Skeletal muscle cell (primary cell): ENCODE measurements around the gene C1QTNF1.

Source experiments
- DNase-seq: peaks from one replicate; pipeline ENCODE4 v3.0.0-alpha.2; 2010; ENCODE audit warnings: low read depth
- H3K4me3 ChIP-seq: 2 replicates; pipeline ENCODE4 v1.5.1; 2011; ENCODE audit warnings: low read depth, mild to moderate bottlenecking, control low read depth, low read length, moderate library complexity

Gene C1QTNF1

GRCh38 chr17:79002796-79003593 lies 21.0 kb upstream of the C1QTNF1 start:
- no peak for DNase-seq
- H3K4me3 ChIP-seq = no peak overlapping the region

- DNase-seq = no peak
- H3K4me3 ChIP-seq = no peak overlapping the region
Observed at GRCh38 chr17:79003661-79004411, 20.1 kb upstream of the C1QTNF1 start.

DNA sequence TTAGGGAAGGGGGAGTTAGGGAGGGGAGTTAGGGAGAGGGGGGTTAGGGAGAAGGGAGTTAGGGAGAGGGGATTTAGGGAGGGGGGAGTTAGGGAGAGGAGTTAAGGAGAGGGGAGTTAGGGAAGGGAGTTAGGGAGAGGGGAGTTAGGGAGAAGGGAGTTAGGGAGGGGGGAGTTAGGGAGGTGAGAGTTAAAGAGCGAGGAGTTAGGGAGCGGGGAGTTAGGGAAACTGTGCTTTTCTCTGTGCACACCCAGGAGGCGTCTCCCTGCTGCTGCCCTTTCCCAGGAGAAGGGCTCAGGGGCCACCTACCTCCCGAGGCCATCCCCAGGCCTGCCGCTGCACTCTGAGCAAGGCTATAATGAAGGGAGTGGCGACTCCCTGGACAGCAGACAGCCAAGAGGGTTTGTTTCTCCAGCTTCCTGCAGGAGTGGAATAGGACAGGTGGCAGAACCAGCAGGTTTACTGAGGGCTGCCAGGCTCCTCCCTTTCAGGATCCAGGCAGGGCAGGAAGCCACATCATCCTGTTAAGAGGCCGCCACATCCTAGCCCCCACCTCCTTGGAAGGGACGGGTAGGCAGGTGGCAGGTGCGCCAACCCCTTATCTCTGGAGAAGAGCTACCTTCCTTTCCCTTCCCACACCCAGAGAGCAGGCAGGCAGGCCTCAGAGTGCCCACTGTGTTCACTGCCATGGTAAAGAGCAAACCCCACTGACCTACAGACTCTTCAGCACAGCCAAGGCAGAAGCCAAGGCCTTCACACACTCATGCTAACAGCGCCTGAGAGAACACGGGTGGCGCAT lies 18.7 kb upstream of the C1QTNF1 start:
- DNase-seq = no peak
- H3K4me3 ChIP-seq = no peak overlapping the region

DNA sequence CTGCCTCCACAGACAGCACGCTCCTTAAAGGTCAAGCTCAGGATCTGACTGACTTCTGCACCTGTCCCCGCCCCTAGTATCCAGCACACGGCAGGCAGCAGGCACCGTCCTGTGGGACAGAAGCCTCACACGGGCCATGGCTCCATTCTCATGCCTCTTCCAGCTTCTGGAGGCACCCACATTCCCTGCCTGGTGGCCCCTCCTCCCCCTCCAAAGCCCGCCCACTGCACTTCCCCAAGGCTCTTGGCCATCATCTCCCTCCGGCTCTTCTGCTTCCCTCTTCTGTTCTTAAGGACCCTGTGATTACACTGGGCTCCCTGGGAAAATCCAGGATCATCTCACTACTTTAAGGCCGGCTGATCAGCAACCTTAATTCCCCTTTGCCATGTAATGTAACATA lies 17.9 kb upstream of the C1QTNF1 start:
- no peak overlapping the region for H3K4me3 ChIP-seq
- DNase-seq = no peak

DNA sequence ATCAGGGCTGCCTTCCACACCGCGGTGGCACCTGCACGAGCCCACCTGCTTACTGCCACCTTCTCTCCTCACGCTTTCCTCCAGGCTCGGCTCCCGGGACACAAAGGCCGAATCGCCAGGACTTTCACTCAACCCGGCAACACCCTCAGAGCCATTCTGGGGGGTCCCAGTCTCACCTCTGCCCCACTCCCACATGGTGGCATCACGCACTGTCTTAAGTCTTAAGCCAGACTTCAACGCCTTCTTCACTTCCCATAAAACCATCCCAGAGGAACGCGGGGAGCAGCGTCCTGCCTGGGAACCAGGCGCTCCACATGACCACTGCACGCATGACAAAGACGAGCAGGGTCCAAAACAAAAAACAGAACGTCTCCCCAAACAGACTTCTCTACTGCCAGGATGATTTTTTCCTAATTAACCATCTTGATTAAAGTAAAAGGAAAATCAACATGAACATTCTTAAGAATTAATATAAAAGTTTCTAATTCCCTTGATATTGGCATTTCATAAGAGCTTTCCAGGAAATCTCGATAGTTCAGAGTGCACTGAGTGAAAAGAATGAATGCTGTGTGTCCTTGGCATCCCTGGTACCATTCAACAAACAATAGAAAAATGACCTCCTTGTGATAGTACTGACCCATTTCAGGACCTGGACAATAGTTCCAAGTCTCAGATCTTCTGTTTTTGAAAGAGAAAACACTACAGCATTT lies 17.0 kb upstream of the C1QTNF1 start:
- DNase-seq = no peak

DNA sequence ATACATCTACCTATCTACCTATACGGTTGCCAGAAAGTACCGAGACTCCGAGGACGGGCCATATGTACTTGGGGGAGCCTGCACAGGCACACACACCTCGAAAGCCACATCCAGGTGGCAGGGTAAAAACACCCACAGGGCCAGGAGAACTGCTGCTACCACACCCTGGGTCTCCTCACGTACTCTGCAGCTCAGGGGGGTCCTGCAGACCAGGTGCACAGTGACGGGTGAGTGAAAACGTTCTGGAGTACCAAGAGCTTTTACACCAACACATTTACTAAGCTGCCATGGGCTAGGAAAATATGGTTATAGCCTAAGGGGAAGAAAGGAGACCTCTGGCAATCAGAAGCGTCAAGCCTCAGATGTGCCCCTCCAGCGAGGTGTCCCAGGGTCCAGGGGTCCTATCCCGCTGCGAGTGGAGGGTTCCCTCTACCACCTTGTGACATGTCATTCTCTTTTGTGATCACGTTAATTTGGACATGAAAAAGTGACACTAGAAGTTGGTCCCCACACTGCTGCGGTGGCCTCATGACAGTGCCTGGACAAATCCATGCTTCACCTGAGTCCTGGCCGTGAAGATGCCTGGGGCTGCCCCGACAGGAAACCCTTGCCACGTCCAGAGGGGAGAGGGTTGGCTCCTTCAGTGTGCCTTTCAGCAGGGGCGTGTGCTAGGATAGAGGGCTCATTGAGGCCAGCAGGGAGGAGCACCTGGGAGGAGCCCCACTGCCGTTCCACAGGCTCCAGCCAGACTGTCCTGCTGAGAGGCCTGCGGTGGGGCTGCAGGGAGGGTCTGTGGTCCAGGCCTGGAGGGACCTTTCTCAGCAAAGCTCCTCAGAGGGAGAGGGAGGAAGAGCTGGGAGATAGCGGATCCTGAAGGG lies 16.2 kb upstream of the C1QTNF1 start:
- no peak overlapping the region for H3K4me3 ChIP-seq
- no peak for DNase-seq

More for the DNA sequence above, 17.0 kb upstream of the C1QTNF1 start:
- no peak overlapping the region for H3K4me3 ChIP-seq

GRCh38 chr17:79008666-79009387 lies 15.1 kb upstream of the C1QTNF1 start:
- DNase-seq = no peak
- H3K4me3 ChIP-seq = peak overlapping the region; percentile 85

GRCh38 chr17:79009397-79010303 lies 14.3 kb upstream of the C1QTNF1 start, which contains the start of gene CANT1:
Gene CANT1, minus strand, starts transcription at chr17:79009764. Its CDS starts 12,142 bp downstream, at chr17:78997622.
- H3K4me3 ChIP-seq = peak within 1 kb of the TSS; percentile 85
- DNase-seq = no peak

DNA sequence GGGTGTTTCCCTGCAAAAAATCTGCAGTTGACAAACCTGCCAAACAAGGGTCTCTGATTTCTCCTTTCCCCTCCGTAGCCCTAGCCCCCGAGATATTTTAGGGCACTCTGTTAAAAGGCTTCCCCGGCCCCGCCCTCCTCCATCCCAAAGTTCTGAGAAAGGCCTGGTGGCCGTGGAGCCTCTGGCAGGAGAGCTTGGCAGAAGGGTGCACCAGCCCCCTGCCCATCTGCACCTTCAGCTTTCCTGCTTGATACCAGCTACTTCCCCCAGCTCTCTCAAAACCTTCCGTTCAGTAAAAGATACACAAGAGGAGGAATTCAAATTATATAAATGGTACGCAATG lies 13.7 kb upstream of the C1QTNF1 start:
- H3K4me3 ChIP-seq = peak overlapping the region; percentile 85
- DNase-seq = no peak

DNA sequence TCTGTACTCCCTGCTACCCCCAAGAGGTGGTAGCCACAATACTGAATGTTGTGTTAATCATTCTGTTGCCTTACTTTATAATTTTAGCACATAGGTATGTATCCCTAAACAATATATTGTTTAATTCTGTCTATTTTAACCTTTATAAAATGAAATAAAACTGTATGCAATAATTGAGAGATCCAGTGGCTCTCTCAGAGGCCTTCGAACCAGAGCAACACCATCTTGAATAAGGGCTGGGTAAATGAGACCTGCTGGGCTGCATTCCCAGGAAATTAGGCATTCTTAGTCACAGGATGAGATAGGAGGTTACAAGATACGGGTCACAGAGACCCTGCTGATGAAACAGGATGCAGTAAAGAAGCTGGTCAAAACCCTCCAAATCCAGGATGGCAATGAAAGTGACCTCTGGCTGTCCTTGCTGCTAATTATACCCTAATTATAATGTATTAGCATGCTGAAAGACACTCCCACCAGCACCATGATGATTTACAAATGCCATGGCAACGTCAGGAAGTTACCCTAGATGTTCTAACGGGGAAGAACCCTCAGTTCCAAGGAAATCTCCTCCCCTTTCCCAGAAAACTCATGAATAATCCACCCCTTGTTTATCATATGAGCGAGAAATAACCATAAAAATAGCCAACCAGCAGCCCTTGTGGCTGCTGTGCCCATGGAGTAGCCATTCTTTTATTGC lies 12.4 kb upstream of the C1QTNF1 start:
- DNase-seq = no peak
- H3K4me3 ChIP-seq = no peak overlapping the region

GRCh38 chr17:79012563-79013134 lies 11.3 kb upstream of the C1QTNF1 start:
- H3K4me3 ChIP-seq = no peak overlapping the region
- no peak for DNase-seq

DNA sequence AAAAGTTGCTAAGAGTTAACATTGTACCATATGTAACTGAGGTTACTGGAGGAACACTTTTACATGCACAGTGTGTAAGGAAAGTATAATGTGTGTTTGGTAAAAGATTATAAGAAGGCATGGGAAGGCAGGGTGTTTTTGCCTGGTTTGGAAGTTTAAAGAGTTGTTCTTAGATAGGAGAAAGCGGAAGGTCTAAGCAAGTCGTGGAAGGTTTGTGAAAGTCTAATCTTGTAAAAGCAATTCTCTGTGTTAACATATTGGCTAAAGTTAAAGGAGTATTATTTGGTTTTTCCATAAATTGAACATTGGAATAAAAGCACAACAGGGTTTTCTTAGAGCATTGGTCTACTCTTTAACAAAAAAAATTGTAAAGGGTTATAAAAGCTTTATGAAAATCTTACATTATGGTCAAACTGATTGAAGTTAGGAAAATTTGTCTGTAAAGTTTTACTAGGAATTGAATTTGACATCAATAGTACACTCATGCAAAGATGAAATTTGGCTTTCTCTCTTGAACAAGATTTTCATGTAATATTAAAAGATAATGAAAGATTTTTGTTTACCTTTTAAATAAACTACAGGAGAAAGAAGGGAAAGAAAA lies 9.7 kb upstream of the C1QTNF1 start:
- H3K4me3 ChIP-seq = no peak overlapping the region
- no peak for DNase-seq

GRCh38 chr17:79017546-79018369 lies 6.2 kb upstream of the C1QTNF1 start:
- DNase-seq = no peak
- H3K4me3 ChIP-seq = no peak overlapping the region

DNA sequence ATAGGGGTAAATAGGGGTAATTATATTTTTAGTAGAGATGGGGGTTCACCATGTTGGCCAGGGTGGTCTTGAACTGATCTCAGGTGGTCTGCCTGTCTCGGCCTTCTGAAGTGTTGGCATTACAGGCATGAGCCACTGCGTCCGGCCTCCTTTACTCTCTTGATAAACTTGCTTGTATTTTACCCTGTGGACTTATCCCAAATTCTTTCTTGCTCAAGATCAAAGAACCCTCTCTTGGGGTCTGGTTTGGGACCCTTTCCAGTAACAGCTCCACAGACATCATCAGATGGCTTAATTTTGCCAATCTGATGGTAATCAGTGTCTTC lies 5.6 kb upstream of the C1QTNF1 start:
- no peak overlapping the region for H3K4me3 ChIP-seq
- DNase-seq = no peak

- no peak overlapping the region for H3K4me3 ChIP-seq
- no peak for DNase-seq
Observed at GRCh38 chr17:79019261-79019631, 4.7 kb upstream of the C1QTNF1 start.
